ENCODE data around the gene RAB7B.

The RAB7B gene

GRCh38 chr1:205955499-205955898, 47.7 kb downstream of the RAB7B start:
- Histone ChIP-seq H4K20me1 (ENCODE audit: control insufficient read depth, insufficient read depth, low read depth, low read length) (no peaks in the 10 kb centered on the region), H3K4me3 (ENCODE audit: low read length) (no peak overlapping the region), H3K9me3 (ENCODE audit: control insufficient read depth, insufficient read depth, low read length) (no peaks in the 10 kb centered on the region), H3K4me2 (ENCODE audit: low read length) (no peak overlapping the region), H3K27me3 (ENCODE audit: control insufficient read depth, low read length) (peaks cover 19% of the 10 kb centered on the region), H3K27ac (ENCODE audit: low read depth, low read length) (no peak overlapping the region), H3F3A (ENCODE audit: control insufficient read depth, insufficient read depth) (no peaks in the 10 kb centered on the region), H3K36me3 (ENCODE audit: control insufficient read depth, low read length) (no peaks in the 10 kb centered on the region), H3K9me2 (replicated peaks; ENCODE audit: control insufficient read depth, low read length) (no peaks in the 10 kb centered on the region), H3K79me2 (ENCODE audit: control insufficient read depth, low read length) (no peaks in the 10 kb centered on the region), H3K4me1 (ENCODE audit: control insufficient read depth, low read length) (no peaks in the 10 kb centered on the region)
- no peak for TF ChIP-seq EZH2phosphoT487 (IDR thresholded peaks at IDR 0.05; ENCODE audit: borderline replicate concordance, low read length)
- TF ChIP-seq, protein P1, sequence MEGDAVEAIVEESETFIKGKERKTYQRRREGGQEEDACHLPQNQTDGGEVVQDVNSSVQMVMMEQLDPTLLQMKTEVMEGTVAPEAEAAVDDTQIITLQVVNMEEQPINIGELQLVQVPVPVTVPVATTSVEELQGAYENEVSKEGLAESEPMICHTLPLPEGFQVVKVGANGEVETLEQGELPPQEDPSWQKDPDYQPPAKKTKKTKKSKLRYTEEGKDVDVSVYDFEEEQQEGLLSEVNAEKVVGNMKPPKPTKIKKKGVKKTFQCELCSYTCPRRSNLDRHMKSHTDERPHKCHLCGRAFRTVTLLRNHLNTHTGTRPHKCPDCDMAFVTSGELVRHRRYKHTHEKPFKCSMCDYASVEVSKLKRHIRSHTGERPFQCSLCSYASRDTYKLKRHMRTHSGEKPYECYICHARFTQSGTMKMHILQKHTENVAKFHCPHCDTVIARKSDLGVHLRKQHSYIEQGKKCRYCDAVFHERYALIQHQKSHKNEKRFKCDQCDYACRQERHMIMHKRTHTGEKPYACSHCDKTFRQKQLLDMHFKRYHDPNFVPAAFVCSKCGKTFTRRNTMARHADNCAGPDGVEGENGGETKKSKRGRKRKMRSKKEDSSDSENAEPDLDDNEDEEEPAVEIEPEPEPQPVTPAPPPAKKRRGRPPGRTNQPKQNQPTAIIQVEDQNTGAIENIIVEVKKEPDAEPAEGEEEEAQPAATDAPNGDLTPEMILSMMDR (IDR thresholded peaks at IDR 0.05; ENCODE audit: low read depth, low read length, poor library complexity, severe bottlenecking): no peak

DNA sequence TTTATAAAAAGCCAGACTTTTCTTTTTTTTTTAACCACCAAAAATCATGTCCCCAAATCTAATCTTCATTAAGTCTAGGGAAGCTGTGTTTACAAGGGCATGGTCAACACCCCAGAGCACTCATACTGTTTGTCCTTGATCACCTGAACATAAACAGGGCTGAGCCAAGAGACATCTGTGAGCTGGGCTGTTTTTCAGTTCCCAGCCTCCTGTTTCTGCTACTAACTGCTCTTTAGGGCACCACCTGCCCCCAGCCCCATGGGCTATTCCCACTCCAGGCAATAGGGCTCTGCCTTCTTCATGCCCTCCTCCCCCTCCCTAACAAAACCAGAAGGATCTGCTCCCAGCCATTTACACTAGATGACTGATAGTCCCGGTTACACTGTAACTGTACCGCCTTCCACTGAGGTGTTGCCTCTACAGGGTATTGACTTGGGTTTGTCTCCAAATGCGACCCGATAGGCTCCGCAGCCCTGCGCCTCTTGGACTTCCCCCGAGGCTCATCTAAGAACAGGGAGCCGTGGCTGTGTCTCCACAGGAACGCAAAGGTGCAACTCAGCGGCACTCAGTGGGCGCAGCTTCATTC, 48.3 kb downstream of the RAB7B start:
- Histone ChIP-seq H3K27me3 (ENCODE audit: control insufficient read depth, low read length) (peaks cover 19% of the 10 kb centered on the region), H3K36me3 (ENCODE audit: control insufficient read depth, low read length) (no peaks in the 10 kb centered on the region), H3K4me3 (ENCODE audit: low read length) (no peak overlapping the region), H3K79me2 (ENCODE audit: control insufficient read depth, low read length) (no peaks in the 10 kb centered on the region), H3K9me3 (ENCODE audit: control insufficient read depth, insufficient read depth, low read length) (no peaks in the 10 kb centered on the region), H3F3A (ENCODE audit: control insufficient read depth, insufficient read depth) (no peaks in the 10 kb centered on the region), H3K4me2 (ENCODE audit: low read length) (no peak overlapping the region), H3K9me2 (replicated peaks; ENCODE audit: control insufficient read depth, low read length) (no peaks in the 10 kb centered on the region), H4K20me1 (ENCODE audit: control insufficient read depth, insufficient read depth, low read depth, low read length) (no peaks in the 10 kb centered on the region), H3K4me1 (ENCODE audit: control insufficient read depth, low read length) (no peaks in the 10 kb centered on the region), H3K27ac (ENCODE audit: low read depth, low read length) (no peak overlapping the region)
- TF ChIP-seq EZH2phosphoT487 (IDR thresholded peaks at IDR 0.05; ENCODE audit: borderline replicate concordance, low read length): no peak
- TF ChIP-seq, protein P1 (IDR thresholded peaks at IDR 0.05; ENCODE audit: low read depth, low read length, poor library complexity, severe bottlenecking): no peak

DNA sequence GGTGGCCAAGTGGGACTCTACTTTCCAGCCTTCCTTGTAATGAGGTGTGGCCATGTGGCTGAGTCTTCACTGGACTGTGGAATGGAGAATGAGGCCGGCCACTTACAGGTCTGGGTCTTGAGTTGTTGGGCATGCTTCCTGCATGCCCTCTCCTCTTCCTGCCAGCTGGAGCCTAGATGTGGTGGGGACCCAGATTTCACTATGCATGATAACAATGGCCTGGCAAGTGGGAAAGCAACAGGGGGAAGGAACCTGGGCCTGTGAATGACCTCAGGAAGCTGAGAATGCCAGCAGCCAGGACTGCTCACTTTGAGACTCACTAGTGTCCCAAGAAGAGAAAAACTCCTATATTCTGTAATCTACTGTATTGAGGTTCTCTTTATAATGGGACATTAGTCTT, 51.4 kb downstream of the RAB7B start:
- Histone ChIP-seq H3K9me3 (ENCODE audit: control insufficient read depth, insufficient read depth, low read length) (no peaks in the 10 kb centered on the region), H3K27ac (ENCODE audit: low read depth, low read length) (no peak overlapping the region), H3F3A (ENCODE audit: control insufficient read depth, insufficient read depth) (no peaks in the 10 kb centered on the region), H3K4me2 (ENCODE audit: low read length) (no peak overlapping the region), H4K20me1 (ENCODE audit: control insufficient read depth, insufficient read depth, low read depth, low read length) (no peaks in the 10 kb centered on the region), H3K36me3 (ENCODE audit: control insufficient read depth, low read length) (no peaks in the 10 kb centered on the region), H3K4me1 (ENCODE audit: control insufficient read depth, low read length) (no peaks in the 10 kb centered on the region), H3K4me3 (ENCODE audit: low read length) (no peak overlapping the region), H3K9me2 (replicated peaks; ENCODE audit: control insufficient read depth, low read length) (no peaks in the 10 kb centered on the region), H3K27me3 (ENCODE audit: control insufficient read depth, low read length) (peaks cover 16% of the 10 kb centered on the region), H3K79me2 (ENCODE audit: control insufficient read depth, low read length) (no peaks in the 10 kb centered on the region)
- TF ChIP-seq EZH2phosphoT487 (IDR thresholded peaks at IDR 0.05; ENCODE audit: borderline replicate concordance, low read length): no peak
- TF ChIP-seq, protein P1 (IDR thresholded peaks at IDR 0.05; ENCODE audit: low read depth, low read length, poor library complexity, severe bottlenecking): no peak
